Chondrocyte (in vitro differentiated cells): ENCODE measurements around the gene RGR. TPM values are rescaled to one million over a fixed set of nuclear protein-coding genes. Genes with fewer than 3 reads are reported as not detected.
"Not testable (repeated sequence)": the region's sequence is repeated elsewhere in the genome, so short reads cannot be mapped to it uniquely, and the experiment has no call there.

ENCODE experiments used
- DNase-seq: peaks from one replicate; pipeline ENCODE4 v3.0.0; 2021; ENCODE audit warnings: mixed read lengths, low spot score
- H3K27ac Mint-ChIP-seq: one replicate; pipeline ENCODE4 v1.8.0; 2021; ENCODE audit warnings: mild to moderate bottlenecking, moderate library complexity, mixed read lengths; ENCODE audit not compliant: unreplicated experiment
- H3K27me3 Mint-ChIP-seq: 2 replicates; pipeline ENCODE4 v1.8.0; 2021; ENCODE audit warnings: low read depth, mixed read lengths
- H3K36me3 Mint-ChIP-seq: 2 replicates; pipeline ENCODE4 v1.8.0; 2021; ENCODE audit warnings: low read depth, mixed read lengths
- H3K4me1 Mint-ChIP-seq: 2 replicates; pipeline ENCODE4 v1.8.0; 2021; ENCODE audit warnings: low read depth, mild to moderate bottlenecking, mixed read lengths
- H3K4me3 Mint-ChIP-seq: one replicate; pipeline ENCODE4 v1.8.0; 2021; ENCODE audit warnings: mild to moderate bottlenecking, moderate library complexity, mixed read lengths; ENCODE audit not compliant: unreplicated experiment
- H3K9me3 Mint-ChIP-seq: 2 replicates; pipeline ENCODE4 v1.8.0; 2021; ENCODE audit warnings: low read depth, mixed read lengths
- total RNA-seq: library from RNA; stranded (reverse); gene quantifications from 3 replicates; pipeline ENCODE4 v1.2.1, GENCODE V29; 2021
- TF ChIP-seq, protein P1 (sequence below): fragments of 200-600 bp; sonication (generic); IDR thresholded peaks from 2 replicates; pipeline ENCODE4 v1.5.0; 2021; ENCODE audit warnings: antibody characterized with exemption, mild to moderate bottlenecking, moderate library complexity

The RGR gene
- total RNA-seq, 1 donor from 2014 or later: not detected

GRCh38 chr10:84269162-84269561 lies 24.3 kb downstream of the RGR start:
- Mint-ChIP-seq H3K4me1 (peaks cover 5% of the 10 kb centered on the region), H3K9me3 (no peaks in the 10 kb centered on the region), H3K4me3 (no peak overlapping the region), H3K27me3 (peaks cover 8% of the 10 kb centered on the region), H3K27ac (peak overlapping the region; percentile 80), H3K36me3 (no peaks in the 10 kb centered on the region)
- DNase-seq: no peak
- TF ChIP-seq, protein P1, sequence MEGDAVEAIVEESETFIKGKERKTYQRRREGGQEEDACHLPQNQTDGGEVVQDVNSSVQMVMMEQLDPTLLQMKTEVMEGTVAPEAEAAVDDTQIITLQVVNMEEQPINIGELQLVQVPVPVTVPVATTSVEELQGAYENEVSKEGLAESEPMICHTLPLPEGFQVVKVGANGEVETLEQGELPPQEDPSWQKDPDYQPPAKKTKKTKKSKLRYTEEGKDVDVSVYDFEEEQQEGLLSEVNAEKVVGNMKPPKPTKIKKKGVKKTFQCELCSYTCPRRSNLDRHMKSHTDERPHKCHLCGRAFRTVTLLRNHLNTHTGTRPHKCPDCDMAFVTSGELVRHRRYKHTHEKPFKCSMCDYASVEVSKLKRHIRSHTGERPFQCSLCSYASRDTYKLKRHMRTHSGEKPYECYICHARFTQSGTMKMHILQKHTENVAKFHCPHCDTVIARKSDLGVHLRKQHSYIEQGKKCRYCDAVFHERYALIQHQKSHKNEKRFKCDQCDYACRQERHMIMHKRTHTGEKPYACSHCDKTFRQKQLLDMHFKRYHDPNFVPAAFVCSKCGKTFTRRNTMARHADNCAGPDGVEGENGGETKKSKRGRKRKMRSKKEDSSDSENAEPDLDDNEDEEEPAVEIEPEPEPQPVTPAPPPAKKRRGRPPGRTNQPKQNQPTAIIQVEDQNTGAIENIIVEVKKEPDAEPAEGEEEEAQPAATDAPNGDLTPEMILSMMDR: no peak

- no peaks in the 10 kb centered on the region for H3K36me3 Mint-ChIP-seq
- DNase-seq: no peak
- peaks cover under 1% of the 10 kb centered on the region for H3K4me1 Mint-ChIP-seq
- H3K27ac Mint-ChIP-seq: peak overlapping the region; percentile 80
- H3K9me3 Mint-ChIP-seq: no peaks in the 10 kb centered on the region
- H3K4me3 Mint-ChIP-seq: no peak overlapping the region
- H3K27me3 Mint-ChIP-seq: peaks cover 5% of the 10 kb centered on the region
- TF ChIP-seq, protein P1: no peak
Observed at GRCh38 chr10:84269773-84270172, 24.9 kb downstream of the RGR start.

DNA sequence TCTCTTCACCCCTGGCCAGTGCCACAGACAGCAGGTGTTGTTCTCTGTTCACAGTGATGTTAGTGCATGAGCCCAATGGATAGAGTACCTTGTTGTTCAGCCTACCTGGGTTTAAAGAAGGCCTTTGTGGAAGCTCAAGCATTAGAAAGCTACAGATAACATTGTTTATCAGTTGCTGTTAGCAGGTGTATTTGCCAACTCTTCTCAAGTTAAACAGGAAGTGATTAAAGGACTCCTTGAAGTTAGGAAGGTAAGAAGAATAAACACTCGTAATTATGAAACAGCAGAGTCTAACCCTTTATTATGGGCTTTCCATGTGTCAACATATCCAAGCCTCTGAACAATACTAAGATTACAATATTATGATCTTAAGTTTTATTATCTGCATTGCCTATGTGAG lies 25.9 kb downstream of the RGR start:
- Mint-ChIP-seq H3K27me3 (peaks cover 5% of the 10 kb centered on the region), H3K4me3 (no peak overlapping the region)
- DNase-seq: no peak

DNA sequence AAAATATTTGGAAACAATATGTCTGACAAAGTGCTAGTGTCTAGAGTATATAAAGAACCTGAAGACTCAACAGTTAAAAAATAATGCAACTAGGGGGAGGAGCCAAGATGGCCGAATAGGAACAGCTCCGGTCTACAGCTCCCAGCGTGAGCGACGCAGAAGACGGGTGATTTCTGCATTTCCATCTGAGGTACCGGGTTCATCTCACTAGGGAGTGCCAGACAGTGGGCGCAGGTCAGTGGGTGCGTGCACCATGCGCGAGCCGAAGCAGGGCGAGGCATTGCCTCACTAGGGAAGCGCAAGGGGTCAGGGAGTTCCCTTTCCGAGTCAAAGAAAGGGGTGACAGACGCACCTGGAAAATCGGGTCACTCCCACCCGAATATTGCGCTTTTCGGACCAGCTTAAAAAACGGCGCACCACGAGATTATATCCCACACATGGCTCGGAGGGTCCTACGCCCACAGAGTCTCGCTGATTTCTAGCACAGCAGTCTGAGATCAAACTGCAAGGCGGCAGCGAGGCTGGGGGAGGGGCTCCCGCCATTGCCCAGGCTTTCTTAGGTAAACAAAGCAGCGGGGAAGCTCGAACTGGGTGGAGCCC lies 35.1 kb downstream of the RGR start:
- H3K36me3 Mint-ChIP-seq, H3K9me3 Mint-ChIP-seq, DNase-seq, H3K27me3 Mint-ChIP-seq, H3K4me1 Mint-ChIP-seq, H3K27ac Mint-ChIP-seq: not testable (repeated sequence)
- peak overlapping the region; percentile 75 for H3K4me3 Mint-ChIP-seq

More for the DNA sequence above, 25.9 kb downstream of the RGR start:
- H3K9me3 Mint-ChIP-seq: no peaks in the 10 kb centered on the region
- no peaks in the 10 kb centered on the region for H3K36me3 Mint-ChIP-seq
- TF ChIP-seq, protein P1: no peak
- H3K27ac Mint-ChIP-seq: no peak overlapping the region
- H3K4me1 Mint-ChIP-seq: no peaks in the 10 kb centered on the region

DNA sequence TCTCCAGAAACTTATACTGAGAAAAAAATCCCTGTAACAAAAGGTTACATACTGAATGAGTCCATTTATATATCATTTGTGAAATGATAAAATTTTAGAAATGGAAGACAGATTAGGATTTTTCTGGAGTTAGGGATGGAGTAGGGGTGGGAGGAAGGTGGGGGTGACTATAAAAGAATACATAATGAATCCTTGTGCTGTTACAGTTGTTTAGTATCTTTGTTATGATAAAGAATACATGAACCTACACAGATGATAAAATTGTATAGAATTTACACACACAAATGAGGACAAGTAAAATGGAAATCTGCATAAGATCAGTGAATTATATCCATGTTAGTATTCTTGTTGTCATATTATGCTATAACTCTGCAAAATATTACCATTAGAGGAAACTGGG lies 41.8 kb downstream of the RGR start:
- no peak for DNase-seq
- TF ChIP-seq, protein P1: no peak
- Mint-ChIP-seq H3K4me3 (no peak overlapping the region), H3K9me3 (no peaks in the 10 kb centered on the region), H3K36me3 (peaks cover 2% of the 10 kb centered on the region), H3K27ac (no peak overlapping the region), H3K27me3 (peaks cover 5% of the 10 kb centered on the region), H3K4me1 (no peaks in the 10 kb centered on the region)

GRCh38 chr10:84288151-84288550 lies 43.3 kb downstream of the RGR start:
- TF ChIP-seq, protein P1: no peak
- Mint-ChIP-seq H3K4me3 (no peak overlapping the region), H3K27ac (no peak overlapping the region), H3K4me1 (no peaks in the 10 kb centered on the region), H3K9me3 (no peaks in the 10 kb centered on the region), H3K27me3 (peaks cover 5% of the 10 kb centered on the region), H3K36me3 (peaks cover 2% of the 10 kb centered on the region)
- no peak for DNase-seq
